Left ventricle myocardium inferior (tissue), 1 donor: ENCODE data around the gene CASZ1. TPM values are rescaled to one million over a fixed set of nuclear protein-coding genes. Genes with fewer than 3 reads are reported as not detected.

Source experiments
- DNase-seq: peaks from one replicate; pipeline ENCODE4 v3.0.0-alpha.2; 2020
- H3K27ac ChIP-seq: fragments of 200-600 bp; replicated peaks from 2 replicates; pipeline ENCODE4 v1.8.0; 2021
- H3K27me3 ChIP-seq: fragments of 200-600 bp; 2 replicates; pipeline ENCODE4 v1.8.0; 2021; ENCODE audit warnings: low read depth
- H3K36me3 ChIP-seq: fragments of 200-600 bp; 2 replicates; pipeline ENCODE4 v1.8.0; 2021
- H3K4me1 ChIP-seq: fragments of 200-600 bp; 2 replicates; pipeline ENCODE4 v1.8.0; 2021
- H3K4me3 ChIP-seq: fragments of 200-600 bp; 2 replicates; pipeline ENCODE4 v1.8.0; 2021; ENCODE audit warnings: mild to moderate bottlenecking, moderate library complexity
- H3K9me3 ChIP-seq: fragments of 200-600 bp; replicated peaks from 2 replicates; pipeline ENCODE4 v1.8.0; 2021
- CTCF ChIP-seq: fragments of 200-600 bp; IDR thresholded peaks from 2 replicates; pipeline ENCODE4 v1.8.0; 2021; ENCODE audit warnings: antibody characterized with exemption, mild to moderate bottlenecking, borderline replicate concordance
- intact Hi-C: fragments of 100-400 bp; cut with micrococcal nuclease; formaldehyde crosslinking; loops from one replicate; pipeline ENCODE4 v1.11.0; 2022
- total RNA-seq: library from RNA; stranded (reverse); fragmentation: NEBNext Ultra II Directional; extraction: Animal tissue kit (Norgen Biotek cat#: 25700); gene quantifications from one replicate; pipeline ENCODE4 v1.2.1, GENCODE V29; 2021
- donor health status: DM: no; HTN: yes; CAD: no; lungs with severe emphysema.

The CASZ1 gene
- total RNA-seq, 1 donor from 2014 or later = 56.3 TPM

- Histone ChIP-seq H3K4me1 (peaks cover 100% of the 10 kb centered on the region), H3K27ac (peak overlapping the region; percentile 71), H3K27me3 (no peaks in the 10 kb centered on the region), H3K36me3 (no peaks in the 10 kb centered on the region), H3K4me3 (no peak overlapping the region), H3K9me3 (no peaks in the 10 kb centered on the region)
- intact Hi-C loops = no loop called here
- no peak for DNase-seq
- TF ChIP-seq CTCF = no peak
Measured at GRCh38 chr1:10678852-10679251, 117.6 kb downstream of the CASZ1 start.

GRCh38 chr1:10678402-10678801 lies 118.0 kb downstream of the CASZ1 start:
- intact Hi-C loops = no loop called here
- no peaks in the 10 kb centered on the region for H3K9me3 ChIP-seq
- DNase-seq = no peak
- H3K27ac ChIP-seq = peak overlapping the region; percentile 71
- no peaks in the 10 kb centered on the region for H3K27me3 ChIP-seq
- no peak for TF ChIP-seq CTCF
- H3K4me3 ChIP-seq = no peak overlapping the region
- H3K36me3 ChIP-seq = no peaks in the 10 kb centered on the region
- H3K4me1 ChIP-seq = peaks cover 100% of the 10 kb centered on the region

- no peak for TF ChIP-seq CTCF
- intact Hi-C loops = no loop called here
- no peak for DNase-seq
- Histone ChIP-seq H3K36me3 (no peaks in the 10 kb centered on the region), H3K4me3 (no peak overlapping the region), H3K4me1 (peaks cover 99% of the 10 kb centered on the region), H3K27ac (peak overlapping the region; percentile 71), H3K27me3 (no peaks in the 10 kb centered on the region), H3K9me3 (no peaks in the 10 kb centered on the region)
Measured at GRCh38 chr1:10677491-10678391, 118.7 kb downstream of the CASZ1 start.

- no peak for DNase-seq
- intact Hi-C loops = no loop called here
- Histone ChIP-seq H3K27ac (peak overlapping the region; percentile 71), H3K9me3 (no peaks in the 10 kb centered on the region), H3K4me1 (peaks cover 99% of the 10 kb centered on the region), H3K27me3 (no peaks in the 10 kb centered on the region), H3K4me3 (no peak overlapping the region), H3K36me3 (no peaks in the 10 kb centered on the region)
- TF ChIP-seq CTCF = no peak
Measured at GRCh38 chr1:10676963-10677362, 119.5 kb downstream of the CASZ1 start.

GRCh38 chr1:10675813-10676212 lies 120.6 kb downstream of the CASZ1 start:
- intact Hi-C loops = no loop called here
- peak overlapping the region; percentile 71 for H3K27ac ChIP-seq
- no peaks in the 10 kb centered on the region for H3K36me3 ChIP-seq
- H3K4me1 ChIP-seq = peaks cover 99% of the 10 kb centered on the region
- H3K27me3 ChIP-seq = no peaks in the 10 kb centered on the region
- no peaks in the 10 kb centered on the region for H3K9me3 ChIP-seq
- no peak for DNase-seq
- no peak overlapping the region for H3K4me3 ChIP-seq
- no peak for TF ChIP-seq CTCF
